Mesenteric fat pad (tissue), 1 donor: Measurements from ENCODE around the gene ADARB1. TPM values are rescaled to one million over a fixed set of nuclear protein-coding genes. Genes with fewer than 3 reads are reported as not detected.

Source experiments
- DNase-seq: peaks from one replicate; pipeline ENCODE4 v3.0.0-alpha.2; 2020; ENCODE audit warnings: low spot score
- total RNA-seq: library from RNA; stranded (reverse); fragmentation: NEBNext Ultra II Directional; extraction: Animal tissue kit (Norgen Biotek cat#: 25700); gene quantifications from one replicate; pipeline ENCODE4 v1.2.1, GENCODE V29; 2021
- donor health status: DM: yes; HTN: yes; CAD: no.

Gene ADARB1
- total RNA-seq, 1 donor from 2014 or later: 39.6 TPM

DNA sequence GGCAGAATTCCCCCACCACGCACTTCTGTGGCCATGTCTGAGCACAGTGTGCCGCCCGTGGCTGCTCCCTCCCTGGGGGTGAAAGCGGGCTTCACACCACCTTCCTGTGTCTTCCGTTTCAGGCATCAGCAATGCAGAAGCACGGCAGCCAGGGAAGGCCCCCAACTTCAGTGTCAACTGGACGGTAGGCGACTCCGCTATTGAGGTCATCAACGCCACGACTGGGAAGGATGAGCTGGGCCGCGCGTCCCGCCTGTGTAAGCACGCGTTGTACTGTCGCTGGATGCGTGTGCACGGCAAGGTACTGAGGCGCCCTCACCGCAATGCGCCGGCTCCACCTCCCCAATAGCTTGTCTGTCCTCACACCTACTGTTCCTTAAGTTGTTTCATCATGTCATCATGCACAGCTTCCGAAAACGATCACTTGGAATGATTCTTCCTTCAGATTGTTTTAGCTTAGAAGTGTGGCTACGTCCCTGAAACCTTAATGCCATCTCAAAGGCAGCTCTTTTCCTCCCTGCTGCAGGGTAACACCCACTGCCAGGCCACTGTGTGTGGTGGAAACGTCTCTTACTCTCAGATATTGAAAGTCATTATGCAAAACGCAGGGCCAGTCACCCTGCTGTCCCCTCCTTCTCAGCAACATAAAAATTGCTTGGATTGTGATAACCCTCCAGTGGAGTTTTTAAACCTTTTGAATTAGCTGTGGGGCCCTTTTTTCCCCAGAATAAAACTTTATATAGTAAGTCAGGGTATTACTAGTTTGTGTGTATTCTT is 146.5 kb downstream of the ADARB1 start:
- DNase-seq: no peak

- DNase-seq: no peak
Observed at GRCh38 chr21:45222001-45222400, 147.6 kb downstream of the ADARB1 start.

DNA sequence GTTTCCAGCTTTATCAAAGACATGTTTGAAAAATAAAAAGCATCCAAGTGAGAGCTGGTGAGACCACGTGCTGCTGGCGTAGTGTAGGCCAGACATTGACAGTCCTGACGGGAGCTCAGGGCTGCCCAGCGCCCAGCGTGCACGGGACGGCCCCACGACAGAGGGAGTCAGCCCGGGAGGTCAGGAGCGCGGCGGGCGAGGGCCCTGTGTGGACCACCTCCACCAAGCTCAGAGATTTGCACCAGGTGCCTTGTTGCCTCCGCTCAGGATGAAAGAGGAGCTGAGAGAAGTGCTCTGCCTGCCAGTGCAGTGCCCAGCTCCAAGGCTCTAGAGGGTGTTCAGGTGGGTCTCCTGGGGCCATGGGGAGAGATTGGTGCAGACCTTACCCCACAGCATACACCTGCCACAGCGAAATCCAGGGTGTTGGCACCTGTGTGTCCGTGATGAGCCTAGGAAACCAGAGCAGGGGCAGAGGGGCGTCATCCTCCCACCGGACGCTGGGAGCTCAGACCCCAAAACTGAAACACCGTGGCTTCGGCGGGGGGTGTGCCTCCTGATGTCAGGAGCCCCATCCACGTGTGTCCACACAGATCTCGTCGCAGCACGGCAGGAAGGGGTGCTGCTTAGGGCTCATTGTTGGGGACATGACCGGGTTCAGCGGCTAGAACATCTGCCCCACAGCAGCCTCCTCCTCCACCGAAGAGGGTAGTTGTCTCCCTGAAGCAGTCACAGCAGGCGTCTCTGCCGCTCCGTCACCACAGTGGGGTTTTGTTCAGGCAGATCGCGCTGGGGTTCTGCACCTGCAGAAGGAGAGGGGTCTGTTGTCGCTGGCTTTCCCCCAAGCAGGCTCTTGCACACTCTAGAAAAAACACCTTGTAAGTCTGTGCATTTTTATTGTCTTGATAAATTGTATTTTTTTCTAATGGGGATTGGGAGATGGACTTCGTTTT is 149.1 kb downstream of the ADARB1 start:
- no peak for DNase-seq

GRCh38 chr21:45224189-45224938 is 150.0 kb downstream of the ADARB1 start:
- DNase-seq: no peak

DNA sequence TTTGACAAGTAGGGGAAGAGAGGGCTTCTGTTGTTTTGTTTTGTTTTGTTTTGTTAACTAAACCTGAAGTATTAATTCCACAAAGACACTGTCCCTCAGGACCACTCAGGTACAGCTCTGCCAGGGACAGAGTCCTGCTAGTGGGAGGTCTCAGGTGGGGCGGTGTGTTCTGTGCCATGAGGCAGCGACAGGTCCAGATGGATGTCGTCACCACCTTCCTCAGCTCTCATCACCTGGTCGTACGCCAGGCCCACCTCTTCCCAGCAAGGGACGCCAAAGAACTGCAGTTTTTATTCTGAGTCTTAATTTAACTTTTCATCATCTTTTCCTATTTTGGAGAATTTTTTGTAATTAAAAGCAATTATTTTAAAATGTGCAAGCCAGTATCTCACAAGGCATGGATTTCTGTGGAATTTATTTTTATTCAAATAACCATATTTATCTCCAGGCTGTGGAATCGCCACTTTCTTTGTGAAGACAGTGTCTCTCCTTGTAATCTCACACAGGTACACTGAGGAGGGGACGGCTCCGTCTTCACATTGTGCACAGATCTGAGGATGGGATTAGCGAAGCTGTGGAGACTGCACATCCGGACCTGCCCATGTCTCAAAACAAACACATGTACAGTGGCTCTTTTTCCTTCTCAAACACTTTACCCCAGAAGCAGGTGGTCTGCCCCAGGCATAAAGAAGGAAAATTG is 150.8 kb downstream of the ADARB1 start:
- DNase-seq: no peak

- DNase-seq: no peak
Observed at GRCh38 chr21:45225741-45226327, 151.5 kb downstream of the ADARB1 start.

DNA sequence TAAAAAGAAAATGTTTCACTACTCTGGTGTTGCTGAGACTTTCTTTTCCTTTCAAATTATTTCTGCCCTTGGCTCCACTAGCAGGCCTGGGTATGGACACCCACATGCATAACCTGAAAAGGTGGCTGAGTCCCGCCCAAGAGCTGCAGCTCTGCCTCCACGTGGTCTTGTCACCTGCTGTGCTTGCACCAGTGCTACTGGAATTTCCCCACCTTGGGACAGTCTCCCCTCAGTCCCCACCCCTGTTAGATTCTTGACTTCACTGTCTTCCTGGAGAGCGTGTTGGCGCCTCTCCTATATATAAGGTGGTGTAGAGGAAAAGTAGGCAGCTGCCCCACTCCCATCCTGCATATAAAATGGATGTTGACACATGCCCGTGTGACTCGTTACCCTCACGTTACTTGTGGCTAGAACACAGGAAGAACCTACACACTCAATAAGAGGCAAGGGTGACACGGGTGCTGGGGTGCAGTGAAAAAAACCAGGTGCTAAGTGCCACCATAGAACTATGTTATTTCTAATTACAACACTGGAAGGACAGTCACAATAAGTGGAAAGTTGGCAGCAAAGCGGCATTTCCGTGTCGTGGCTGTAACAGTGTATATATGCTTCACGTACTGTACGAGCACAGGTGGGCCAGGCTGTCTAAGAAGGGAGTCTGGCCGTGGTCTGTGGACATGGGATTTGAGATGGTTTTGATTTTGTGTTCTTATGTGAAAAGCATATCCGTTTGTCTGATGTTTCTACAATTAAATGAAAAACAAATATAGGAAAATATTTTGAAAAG is 152.4 kb downstream of the ADARB1 start:
- no peak for DNase-seq

- no peak for DNase-seq
Observed at GRCh38 chr21:45227735-45228134, 153.4 kb downstream of the ADARB1 start.

- no peak for DNase-seq
Observed at GRCh38 chr21:45228171-45228641, 153.8 kb downstream of the ADARB1 start.

DNA sequence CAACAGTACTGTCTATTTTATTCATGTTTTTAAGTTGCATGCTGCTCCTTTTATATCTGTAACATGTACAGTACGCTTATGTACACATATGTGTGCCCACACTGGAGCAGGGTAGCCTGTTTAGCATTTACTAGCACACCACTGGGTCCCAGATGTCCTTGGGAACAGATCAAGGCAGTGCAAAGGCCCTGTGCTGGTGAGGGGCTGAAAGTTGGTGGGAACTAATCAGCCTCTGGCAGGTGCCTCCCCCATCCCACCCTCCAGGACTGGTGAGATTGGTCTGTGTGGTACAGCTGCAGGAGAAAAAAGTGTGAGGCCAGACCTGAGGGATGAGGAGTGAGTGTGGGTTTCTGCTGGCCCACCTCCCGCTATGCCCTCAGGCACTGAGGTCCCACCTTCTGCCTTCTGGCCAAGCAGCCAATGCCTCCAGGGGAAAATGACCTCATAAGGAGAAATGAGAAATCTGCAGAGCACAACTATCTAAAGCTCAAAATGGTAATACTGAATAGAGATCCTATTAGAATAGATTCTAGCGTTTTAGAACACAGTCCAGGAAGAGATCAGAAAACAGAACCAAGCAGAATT is 154.4 kb downstream of the ADARB1 start:
- no peak for DNase-seq

DNA sequence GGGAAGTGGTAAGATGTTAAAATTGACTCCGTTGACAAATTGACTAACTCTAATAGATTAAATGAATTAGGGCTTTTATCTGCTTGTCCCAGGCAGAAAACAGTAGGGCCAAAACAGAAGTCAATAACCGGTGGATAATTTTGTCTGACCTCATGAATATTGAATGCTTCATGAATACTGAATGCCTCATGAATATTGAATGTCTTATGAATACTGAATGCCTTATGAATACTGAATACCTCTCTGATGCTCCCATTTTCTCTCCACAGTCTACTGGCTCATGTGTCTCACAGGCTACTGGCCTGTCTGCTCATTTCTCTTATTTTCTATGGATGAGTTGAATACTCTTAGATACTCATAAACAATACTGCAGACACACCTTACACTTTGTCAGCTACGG is 157.3 kb downstream of the ADARB1 start:
- DNase-seq: no peak

DNA sequence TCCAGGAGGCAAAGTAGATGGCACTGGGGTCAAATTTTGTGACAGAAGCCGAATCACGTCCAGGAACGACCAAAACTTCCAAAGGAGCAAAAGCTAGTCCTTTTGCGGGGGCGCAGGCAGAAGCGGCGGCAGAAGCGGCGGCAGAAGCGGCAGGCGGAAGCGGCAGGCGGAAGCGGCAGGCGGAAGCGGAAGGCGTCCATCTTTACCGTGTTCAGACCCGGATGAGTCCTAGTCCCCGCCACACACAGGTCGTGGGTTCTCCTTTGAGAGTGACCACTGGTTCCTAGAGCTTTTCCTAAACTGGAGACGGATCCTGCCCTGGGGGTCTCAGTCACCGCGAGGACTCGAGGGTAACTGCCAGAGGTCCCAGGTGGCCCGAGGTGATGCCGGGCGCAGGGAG is 159.7 kb downstream of the ADARB1 start:
- no peak for DNase-seq

GRCh38 chr21:45234965-45235364 is 160.6 kb downstream of the ADARB1 start:
- DNase-seq: no peak

DNA sequence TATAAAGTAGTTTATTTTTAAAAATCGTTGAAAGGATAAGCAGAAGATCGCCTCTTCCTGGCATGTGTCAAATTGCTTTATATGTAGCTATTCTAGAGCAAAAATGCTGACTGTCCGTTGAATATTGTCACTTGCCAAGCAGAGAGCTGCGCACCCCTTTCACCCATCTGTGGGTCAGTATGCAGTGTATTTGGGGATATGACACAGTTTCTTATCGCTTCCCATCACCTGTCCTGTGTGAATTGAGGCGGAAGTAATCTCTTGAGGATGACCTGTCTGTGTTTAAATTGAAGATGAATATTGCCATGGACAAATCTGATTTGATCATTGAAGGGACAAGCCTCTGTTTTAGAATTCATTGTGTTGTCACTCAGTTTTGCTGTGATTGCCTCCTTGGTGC is 161.1 kb downstream of the ADARB1 start:
- no peak for DNase-seq

GRCh38 chr21:45236481-45236880 is 162.1 kb downstream of the ADARB1 start:
- DNase-seq: peak; percentile 74

- DNase-seq: no peak
Observed at GRCh38 chr21:45237401-45237800, 163.0 kb downstream of the ADARB1 start.

GRCh38 chr21:45241357-45241756 is 167.0 kb downstream of the ADARB1 start:
- no peak for DNase-seq

DNA sequence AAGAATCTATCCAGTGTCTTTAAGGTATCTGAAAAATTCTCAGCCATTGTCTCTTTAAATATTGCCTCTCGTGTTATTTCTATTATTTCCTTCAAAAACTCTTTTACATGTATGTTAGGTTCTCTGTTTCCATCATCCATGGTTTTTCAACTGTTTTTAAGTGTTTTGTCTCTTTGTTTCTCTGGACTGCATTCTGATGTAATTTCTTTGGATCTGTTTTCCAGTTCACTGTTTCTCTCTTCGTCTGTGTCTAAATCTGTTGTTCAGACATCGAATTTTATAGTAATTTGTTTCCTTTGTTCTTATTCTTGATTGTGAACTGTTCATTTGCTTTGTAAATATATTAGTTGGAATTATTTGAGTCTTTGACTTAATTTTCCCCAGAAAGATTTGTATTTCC is 169.2 kb downstream of the ADARB1 start:
- DNase-seq: no peak

GRCh38 chr21:45244799-45245340 is 170.5 kb downstream of the ADARB1 start:
- DNase-seq: peak; percentile 60
